Stimulated activated naive CD4-positive, alpha-beta T cell (primary cell): ENCODE data around the gene TMEM30B.

Source experiments
- DNase-seq, 6 experiments: peaks; one replicate each; lab custom pipeline; 2025; lab: John Stamatoyannopoulos, UW

The TMEM30B gene

GRCh38 chr14:61238611-61239245, 42.4 kb downstream of the TMEM30B start:
- DNase-seq, result no peak

GRCh38 chr14:61234215-61234916, 46.8 kb downstream of the TMEM30B start:
- DNase-seq, result no peak

GRCh38 chr14:61233436-61233956, 47.6 kb downstream of the TMEM30B start:
- no peak for DNase-seq

- no peak for DNase-seq
Measured at GRCh38 chr14:61231810-61232209, 49.3 kb downstream of the TMEM30B start.

DNA sequence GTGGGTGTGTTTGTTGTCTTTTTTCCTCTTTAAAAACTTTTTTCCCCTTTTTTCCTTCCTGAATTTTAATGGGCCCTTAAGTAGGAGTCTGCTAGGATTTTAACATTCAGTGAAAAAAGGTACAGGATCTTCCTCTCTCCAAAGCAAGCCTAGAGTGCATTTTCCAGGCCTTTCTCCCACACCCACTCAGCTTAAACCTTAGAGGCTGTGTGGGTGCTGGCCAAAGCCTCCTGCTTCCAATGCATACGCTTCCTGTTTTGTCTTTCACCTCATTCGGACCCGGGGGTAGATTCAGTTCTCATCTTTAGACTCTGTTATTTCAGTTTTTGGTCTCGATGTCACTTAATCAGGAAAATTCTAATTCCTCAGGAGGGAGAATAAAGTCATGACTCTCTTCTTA, 51.2 kb downstream of the TMEM30B start:
- DNase-seq, result no peak

- DNase-seq, result no peak
Measured at GRCh38 chr14:61229475-61229888, 51.7 kb downstream of the TMEM30B start.

GRCh38 chr14:61227884-61228591, 53.1 kb downstream of the TMEM30B start:
- no peak for DNase-seq
